ENCODE data around the gene OSBPL2.

GRCh38 chr20:62305765-62306413, 67.6 kb downstream of the OSBPL2 start:
- TF ChIP-seq EZH2phosphoT487 (IDR thresholded peaks at IDR 0.05; ENCODE audit: insufficient read depth, low read depth) (no peak), EZH2 (IDR thresholded peaks at IDR 0.05; ENCODE audit: insufficient read depth, poor library complexity, severe bottlenecking) (no peak)
